Omental fat pad (tissue), 4 donors: Measurements from ENCODE around the gene TAF8. TPM values are rescaled to one million over a fixed set of nuclear protein-coding genes. Genes with fewer than 3 reads are reported as not detected.

Experiments used
- ATAC-seq: fragments of 150-250 bp; one replicate; pipeline ENCODE4 v1.9.1; 2016; ENCODE audit warnings: mild to moderate bottlenecking, moderate library complexity; ENCODE audit not compliant: low FRiP score
- DNase-seq: peaks from one replicate; pipeline ENCODE4 v3.0.0-alpha.2; 2019; ENCODE audit warnings: low spot score
- total RNA-seq, 4 donors: library from RNA; depleted of rRNA; stranded (reverse); fragments of >200 nt; gene quantifications; one replicate each; pipeline ENCODE4 v1.1.0, GENCODE V29; 2016
- TF ChIP-seq, protein P1 (sequence below), 3 donors: fragments of 450-650 bp; IDR thresholded peaks; one replicate each; pipeline ENCODE4 v1.5.1; 2016 to 2017; ENCODE audit warnings: antibody characterized with exemption in 3 of 3, mild to moderate bottlenecking in 3 of 3, moderate library complexity in 2 of 3

The TAF8 gene
- total RNA-seq, 4 donors from 2014 or later: 24.3 to 41.4 (median 26.1) TPM

DNA sequence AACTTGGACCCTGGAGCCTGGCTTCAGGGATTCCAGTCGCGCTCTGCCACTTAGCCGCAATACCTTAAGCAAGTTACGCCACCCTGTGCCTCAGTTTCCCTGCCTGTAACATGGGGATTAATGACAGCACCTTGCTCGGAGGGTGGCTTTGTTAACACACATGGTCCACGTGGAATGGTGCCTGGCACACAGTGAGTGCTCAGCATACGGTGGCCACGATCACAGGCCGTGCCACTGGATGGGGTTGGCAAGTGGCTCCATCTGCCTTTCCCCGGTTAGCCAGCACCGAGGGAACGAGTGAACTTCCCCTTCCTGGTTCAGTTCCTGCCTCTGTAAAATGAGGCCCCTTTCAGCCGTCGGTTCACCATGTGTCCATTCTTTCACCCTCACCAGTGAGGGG, 74.9 kb downstream of the TAF8 start:
- no peak for DNase-seq
- TF ChIP-seq, protein P1, sequence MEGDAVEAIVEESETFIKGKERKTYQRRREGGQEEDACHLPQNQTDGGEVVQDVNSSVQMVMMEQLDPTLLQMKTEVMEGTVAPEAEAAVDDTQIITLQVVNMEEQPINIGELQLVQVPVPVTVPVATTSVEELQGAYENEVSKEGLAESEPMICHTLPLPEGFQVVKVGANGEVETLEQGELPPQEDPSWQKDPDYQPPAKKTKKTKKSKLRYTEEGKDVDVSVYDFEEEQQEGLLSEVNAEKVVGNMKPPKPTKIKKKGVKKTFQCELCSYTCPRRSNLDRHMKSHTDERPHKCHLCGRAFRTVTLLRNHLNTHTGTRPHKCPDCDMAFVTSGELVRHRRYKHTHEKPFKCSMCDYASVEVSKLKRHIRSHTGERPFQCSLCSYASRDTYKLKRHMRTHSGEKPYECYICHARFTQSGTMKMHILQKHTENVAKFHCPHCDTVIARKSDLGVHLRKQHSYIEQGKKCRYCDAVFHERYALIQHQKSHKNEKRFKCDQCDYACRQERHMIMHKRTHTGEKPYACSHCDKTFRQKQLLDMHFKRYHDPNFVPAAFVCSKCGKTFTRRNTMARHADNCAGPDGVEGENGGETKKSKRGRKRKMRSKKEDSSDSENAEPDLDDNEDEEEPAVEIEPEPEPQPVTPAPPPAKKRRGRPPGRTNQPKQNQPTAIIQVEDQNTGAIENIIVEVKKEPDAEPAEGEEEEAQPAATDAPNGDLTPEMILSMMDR (IDR thresholded peaks at IDR 0.05): no peak
- ATAC-seq: no peak

DNA sequence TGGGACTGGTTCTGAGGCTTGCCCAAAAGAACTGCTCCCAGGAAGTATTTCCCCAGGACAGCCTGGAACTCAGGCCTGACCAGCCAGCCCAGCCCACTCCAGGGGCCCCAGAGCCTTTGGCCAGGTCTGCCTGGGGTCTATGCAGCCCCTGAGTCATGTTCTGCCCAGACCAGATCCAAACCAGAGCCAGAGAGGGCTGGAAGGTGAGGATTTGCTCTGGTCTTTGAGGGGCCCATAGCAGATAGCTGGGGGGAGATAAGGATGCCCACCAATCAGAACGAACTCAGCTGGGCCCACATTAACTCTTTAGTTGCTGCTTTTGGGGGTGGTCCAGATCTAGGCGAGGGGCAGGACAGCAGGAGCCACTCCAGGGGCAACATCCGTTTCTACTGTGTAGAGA, 75.3 kb downstream of the TAF8 start:
- DNase-seq: no peak

GRCh38 chr6:42128460-42129359, 78.4 kb downstream of the TAF8 start:
- no peak for DNase-seq
- TF ChIP-seq, protein P1 (IDR thresholded peaks at IDR 0.05): no peak
- ATAC-seq: no peak

More for the DNA sequence above, 75.3 kb downstream of the TAF8 start:
- TF ChIP-seq, protein P1 (IDR thresholded peaks at IDR 0.05): no peak
- ATAC-seq: no peak

GRCh38 chr6:42129360-42129676, 79.0 kb downstream of the TAF8 start:
- TF ChIP-seq, protein P1 (IDR thresholded peaks at IDR 0.05): no peak
- ATAC-seq: no peak
- no peak for DNase-seq

- DNase-seq (no peak), ATAC-seq (no peak)
- TF ChIP-seq, protein P1 (IDR thresholded peaks at IDR 0.05): no peak
These were observed 81.2 kb downstream of the TAF8 start for GRCh38 chr6:42131531-42131930.

DNA sequence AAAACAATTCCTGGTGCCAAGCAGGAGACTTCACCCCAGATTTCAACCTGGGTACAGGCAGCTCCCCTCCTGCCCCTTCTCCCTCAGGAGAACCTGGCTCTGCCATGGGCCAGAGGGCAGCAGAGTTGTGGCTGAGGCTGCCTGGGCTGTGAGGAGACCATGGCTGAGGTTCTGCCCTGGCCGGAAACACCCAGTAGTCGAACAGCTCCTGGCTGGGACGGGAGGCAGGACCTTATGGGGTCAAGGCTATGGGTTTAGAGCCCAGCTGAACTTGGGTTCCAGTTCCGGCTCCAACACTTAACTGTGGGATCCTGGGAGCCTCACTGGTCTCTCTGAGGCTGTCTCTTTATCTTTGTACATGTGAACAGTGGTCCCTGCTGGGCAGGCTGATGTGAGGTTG, 83.6 kb downstream of the TAF8 start:
- ATAC-seq (no peak), DNase-seq (no peak)
- TF ChIP-seq, protein P1 (IDR thresholded peaks at IDR 0.05): no peak

GRCh38 chr6:42135161-42135560, 84.8 kb downstream of the TAF8 start:
- ATAC-seq: no peak
- no peak for DNase-seq
- TF ChIP-seq, protein P1 (IDR thresholded peaks at IDR 0.05): no peak
